GM12873 (cell line): Measurements from ENCODE around the gene CHCHD1.
A peak's percentile ranks its signal among the peaks of the same experiment; 100 is the strongest.

Experiments
- CTCF ChIP-seq: IDR thresholded peaks from 2 replicates; pipeline ENCODE4 v1.5.1; 2012; ENCODE audit warnings: low read depth, mild to moderate bottlenecking, moderate library complexity, low read length, control low read depth; ENCODE audit not compliant: insufficient read depth; ENCODE audit errors: missing control alignments

Gene CHCHD1

DNA sequence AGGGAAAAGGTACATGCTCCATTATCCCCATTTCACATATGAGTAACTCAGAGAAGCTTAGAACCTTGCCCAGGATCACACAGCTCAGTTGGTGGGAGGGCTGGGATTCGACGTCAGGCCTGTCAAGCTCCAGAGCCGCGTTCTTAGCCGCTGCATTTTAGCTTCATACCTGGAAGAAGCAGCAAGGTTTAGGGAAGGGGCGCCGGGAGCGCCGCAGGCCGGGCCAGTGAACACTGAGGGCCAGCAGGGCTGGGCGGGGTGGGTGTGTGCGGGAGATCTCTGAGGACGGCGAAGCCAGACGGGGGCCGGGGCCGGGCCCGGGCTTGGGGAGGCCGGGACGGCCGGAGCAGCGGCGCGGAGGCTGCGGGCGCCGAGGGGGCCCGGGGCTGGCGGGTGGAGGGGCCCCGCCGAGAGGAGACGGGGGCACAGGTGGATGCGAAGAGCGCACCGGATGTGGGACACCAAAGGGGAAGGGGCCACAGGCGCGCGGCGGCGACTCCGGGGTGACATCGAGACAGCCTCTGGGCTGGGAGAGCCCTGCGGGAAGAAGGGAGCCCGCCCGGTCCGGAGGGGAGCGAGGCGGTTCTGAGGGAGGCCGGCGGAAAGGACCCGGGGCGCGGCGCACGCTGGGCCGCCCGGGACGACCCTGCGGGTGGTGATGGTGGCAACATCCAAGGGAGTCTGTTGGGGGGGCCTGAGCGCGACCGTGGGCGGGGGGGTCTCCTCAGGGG is 29.1 kb downstream of the CHCHD1 start:
- TF ChIP-seq CTCF: no peak

DNA sequence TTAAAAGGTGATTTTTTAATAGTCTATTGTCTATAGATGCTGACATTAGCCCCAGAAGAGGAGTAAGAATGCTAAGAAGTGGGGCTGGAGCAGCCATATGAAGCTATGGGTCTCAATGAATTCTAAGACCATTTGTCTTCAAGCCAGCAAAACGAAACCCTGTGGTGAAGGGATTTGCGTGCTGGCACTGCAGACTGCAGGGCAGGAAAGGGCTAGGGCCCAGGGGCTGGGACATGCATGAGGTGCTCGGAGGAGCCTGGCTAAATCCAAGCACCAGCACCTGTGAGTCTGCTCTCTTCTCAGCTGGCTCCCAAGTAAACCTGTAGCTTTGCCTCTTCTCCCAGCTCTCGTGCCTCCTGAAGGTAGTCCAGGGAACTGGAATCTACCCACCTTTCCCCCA is 30.8 kb downstream of the CHCHD1 start:
- TF ChIP-seq CTCF: no peak

DNA sequence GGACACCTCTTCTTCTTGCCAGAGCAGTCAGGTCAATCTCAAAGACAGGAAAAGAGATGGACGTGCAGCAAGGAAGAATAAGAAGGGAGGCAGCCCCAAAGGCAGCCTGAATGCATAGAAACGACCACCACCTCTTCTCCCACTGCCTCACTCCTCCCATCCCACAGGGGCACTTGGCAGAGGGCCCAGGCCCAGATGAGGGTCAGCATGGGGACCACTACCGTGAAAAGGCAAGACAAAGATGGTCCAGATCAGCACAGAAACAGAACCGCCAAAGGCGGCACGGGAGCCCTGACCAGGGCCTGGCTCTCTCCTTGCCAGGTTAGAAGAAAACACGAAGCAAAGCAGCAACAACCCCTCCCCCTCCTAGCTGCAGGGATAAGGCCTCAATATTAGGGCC is 31.5 kb downstream of the CHCHD1 start:
- no peak for TF ChIP-seq CTCF

GRCh38 chr10:73814276-73814895 is 32.5 kb downstream of the CHCHD1 start:
- TF ChIP-seq CTCF: no peak

DNA sequence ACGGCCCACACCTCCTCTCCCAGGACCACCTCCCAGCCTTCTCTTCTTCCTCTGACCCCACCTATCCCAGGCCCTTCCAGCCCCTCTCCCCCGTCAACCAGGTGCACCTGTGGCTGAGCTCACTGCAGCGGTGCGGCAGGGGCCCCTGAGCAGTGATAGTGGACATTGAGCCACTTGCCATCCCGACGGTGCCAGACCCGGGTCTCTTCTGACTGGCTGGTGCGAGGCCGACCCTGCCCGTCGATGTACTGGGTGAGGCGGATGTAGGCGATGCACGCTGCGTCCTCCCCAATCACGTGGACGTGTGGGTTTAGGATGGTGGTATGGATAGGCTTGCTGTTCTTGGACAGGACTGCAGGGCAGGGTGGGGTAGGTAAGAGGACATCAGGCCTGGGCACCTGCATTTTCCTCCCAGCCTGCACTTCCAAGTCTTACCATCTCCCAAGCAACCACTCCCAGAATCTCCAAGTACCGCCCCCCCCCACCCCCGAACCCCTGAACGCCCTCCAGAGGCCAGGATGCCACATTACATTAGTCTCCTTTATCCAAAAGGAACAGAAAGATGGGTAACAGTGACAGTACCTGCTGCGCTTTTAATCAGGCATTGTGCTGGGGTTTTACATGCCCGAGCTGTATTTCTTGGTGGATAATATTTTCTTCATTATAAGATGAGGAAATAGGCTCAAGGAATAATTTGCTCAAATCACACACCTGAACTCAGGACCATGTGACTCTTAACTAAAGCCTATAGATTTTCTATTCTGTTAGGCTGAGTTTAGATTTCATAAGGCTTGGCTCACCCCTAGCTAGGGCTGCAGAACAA is 33.3 kb downstream of the CHCHD1 start:
- peak; percentile 34 for TF ChIP-seq CTCF

DNA sequence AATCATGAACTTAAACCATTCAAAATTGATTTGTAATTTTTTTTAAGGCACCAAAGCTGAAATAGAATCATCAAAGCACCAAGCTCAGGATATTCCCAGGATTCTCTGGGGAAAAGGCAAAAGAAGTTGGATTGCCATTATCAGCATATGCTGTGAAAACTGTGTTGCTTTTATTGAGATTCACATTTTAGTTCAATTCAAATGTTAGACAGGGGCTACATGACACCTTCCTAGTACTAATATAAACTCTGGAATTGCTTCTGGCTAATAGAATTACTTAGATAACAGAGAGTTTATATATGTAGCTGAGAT is 33.8 kb downstream of the CHCHD1 start:
- TF ChIP-seq CTCF: no peak

DNA sequence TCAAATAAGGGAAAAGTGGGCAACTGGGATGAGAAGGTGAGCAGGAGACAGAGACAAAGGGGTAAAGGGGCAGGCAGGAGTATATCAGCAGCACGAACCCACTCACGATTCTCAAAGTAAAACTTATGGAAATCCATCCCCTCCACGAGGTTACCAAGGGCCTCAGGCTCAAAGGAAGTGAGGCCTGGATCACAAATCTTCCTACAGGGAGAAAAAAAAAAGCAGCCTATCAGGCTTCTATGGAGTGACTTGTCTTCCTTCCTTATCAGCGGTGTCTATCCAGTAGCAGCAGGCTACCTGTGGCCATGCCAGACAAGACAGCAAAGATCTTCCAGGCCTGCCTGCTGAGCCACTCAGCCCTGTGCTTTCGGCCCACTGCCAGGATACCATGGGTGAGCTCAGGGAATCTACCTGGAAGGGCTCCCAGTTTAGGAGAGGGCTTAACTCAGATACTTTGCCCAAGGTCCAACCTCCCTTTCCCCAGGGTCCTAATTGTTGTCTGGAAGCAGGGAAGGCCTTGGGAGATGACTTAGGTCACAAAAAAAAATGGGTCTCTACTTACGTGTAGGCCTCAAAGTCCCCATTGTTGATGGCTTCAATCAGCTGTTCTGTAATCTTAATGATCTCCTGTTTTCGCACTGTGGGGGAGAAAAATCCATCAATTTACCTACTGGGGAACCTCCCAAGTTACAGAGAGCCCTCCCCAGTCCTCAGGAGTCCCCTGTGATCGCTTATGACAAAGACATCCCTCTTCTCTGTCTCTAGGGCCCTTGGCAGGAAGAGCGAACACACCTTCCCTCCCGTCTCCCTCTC is 35.3 kb downstream of the CHCHD1 start:
- TF ChIP-seq CTCF: no peak
